ENCODE results near the gene CRISPLD2.
A peak's percentile ranks its signal among the peaks of the same experiment; 100 is the strongest.

The CRISPLD2 gene

GRCh38 chr16:84811529-84811928 lies 8.3 kb upstream of the CRISPLD2 start:
- Histone ChIP-seq H3K9ac (ENCODE audit: low read depth in 1 of 2, low read length in 2 of 2) (no peak overlapping the region), H3K4me3 (ENCODE audit: low read depth in 1 of 2, low read length in 2 of 2) (no peak overlapping the region), H3K36me3 (ENCODE audit: control insufficient read depth in 1 of 2, insufficient read depth in 2 of 2, low read length in 2 of 2) (no peaks in the 10 kb centered on the region), H3K27me3 (ENCODE audit: control insufficient read depth in 1 of 2, insufficient read depth in 2 of 2, low read length in 2 of 2) (no peaks in the 10 kb centered on the region), H3K4me1 (ENCODE audit: control insufficient read depth in 1 of 2, insufficient read depth in 2 of 2, low read length in 2 of 2) (peaks cover 3 to 4% of the 10 kb centered on the region in 2 donors), H3K9me3 (ENCODE audit: control insufficient read depth in 1 of 2, low read length in 2 of 2) (no peaks in the 10 kb centered on the region), H3K27ac (ENCODE audit: low read depth, low read length) (no peak overlapping the region)

DNA sequence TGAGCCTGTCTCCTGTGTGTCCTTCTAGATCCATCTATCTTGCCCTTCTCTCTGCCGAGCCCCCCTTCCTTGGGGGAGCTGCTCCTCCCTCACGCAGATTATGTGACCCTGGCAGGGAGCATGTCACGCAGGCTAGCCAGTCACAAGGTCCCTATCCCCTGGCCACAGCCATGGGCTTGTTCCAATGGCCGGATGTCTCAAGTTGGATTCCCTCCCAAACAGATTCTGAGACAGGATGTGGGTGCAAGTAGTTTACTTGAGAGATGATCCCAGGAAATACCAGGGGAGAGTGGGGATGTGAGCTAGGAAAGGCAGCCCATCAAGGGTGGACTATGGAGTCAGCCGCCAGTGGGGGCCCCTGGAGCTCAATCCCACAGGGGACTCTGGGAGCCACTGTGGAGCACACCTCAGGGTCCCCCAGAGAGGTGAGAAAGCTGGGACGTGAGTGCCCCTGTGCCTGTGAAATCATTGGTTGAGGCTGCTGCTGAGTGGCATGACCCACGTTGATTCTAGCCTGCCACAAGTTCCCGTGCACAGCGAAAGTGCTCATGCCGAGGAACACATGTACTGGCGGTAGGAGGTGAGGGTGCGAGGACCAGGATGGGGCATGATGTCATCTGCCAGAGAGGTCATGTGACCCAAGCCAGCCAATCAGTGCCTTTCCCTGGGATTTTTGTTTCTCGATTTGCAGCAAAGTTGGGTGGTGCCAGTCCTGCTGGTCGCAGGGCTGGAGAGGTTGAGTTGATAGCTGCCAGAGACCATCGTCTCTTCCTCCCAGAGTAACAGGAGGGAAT lies 6.4 kb upstream of the CRISPLD2 start:
- no peak overlapping the region for H3K9ac ChIP-seq (ENCODE audit: low read depth in 1 of 2, low read length in 2 of 2)

GRCh38 chr16:84815462-84815861 lies 4.3 kb upstream of the CRISPLD2 start:
- peaks cover 7 to 9% of the 10 kb centered on the region in 2 donors for H3K4me1 ChIP-seq (ENCODE audit: control insufficient read depth in 1 of 2, insufficient read depth in 2 of 2, low read length in 2 of 2)
- H3K4me3 ChIP-seq (ENCODE audit: low read depth in 1 of 2, low read length in 2 of 2) = no peak overlapping the region
- H3K27ac ChIP-seq (ENCODE audit: low read depth, low read length) = no peak overlapping the region
- H3K27me3 ChIP-seq (ENCODE audit: control insufficient read depth in 1 of 2, insufficient read depth in 2 of 2, low read length in 2 of 2) = no peaks in the 10 kb centered on the region
- H3K9ac ChIP-seq (ENCODE audit: low read depth in 1 of 2, low read length in 2 of 2) = no peak overlapping the region
- H3K36me3 ChIP-seq (ENCODE audit: control insufficient read depth in 1 of 2, insufficient read depth in 2 of 2, low read length in 2 of 2) = no peaks in the 10 kb centered on the region
- no peaks in the 10 kb centered on the region for H3K9me3 ChIP-seq (ENCODE audit: control insufficient read depth in 1 of 2, low read length in 2 of 2)

More for the DNA sequence above, 6.4 kb upstream of the CRISPLD2 start:
- Histone ChIP-seq H3K36me3 (ENCODE audit: control insufficient read depth in 1 of 2, insufficient read depth in 2 of 2, low read length in 2 of 2) (no peaks in the 10 kb centered on the region), H3K4me3 (ENCODE audit: low read depth in 1 of 2, low read length in 2 of 2) (no peak overlapping the region), H3K4me1 (ENCODE audit: control insufficient read depth in 1 of 2, insufficient read depth in 2 of 2, low read length in 2 of 2) (peaks cover 0 to 3% of the 10 kb centered on the region in 2 donors), H3K27me3 (ENCODE audit: control insufficient read depth in 1 of 2, insufficient read depth in 2 of 2, low read length in 2 of 2) (no peaks in the 10 kb centered on the region), H3K9me3 (ENCODE audit: control insufficient read depth in 1 of 2, low read length in 2 of 2) (no peaks in the 10 kb centered on the region), H3K27ac (ENCODE audit: low read depth, low read length) (no peak overlapping the region)

GRCh38 chr16:84816023-84816422 lies 3.8 kb upstream of the CRISPLD2 start:
- no peaks in the 10 kb centered on the region for H3K36me3 ChIP-seq (ENCODE audit: control insufficient read depth in 1 of 2, insufficient read depth in 2 of 2, low read length in 2 of 2)
- peaks cover 3 to 5% of the 10 kb centered on the region in 2 donors for H3K27me3 ChIP-seq (ENCODE audit: control insufficient read depth in 1 of 2, insufficient read depth in 2 of 2, low read length in 2 of 2)
- H3K4me3 ChIP-seq (ENCODE audit: low read depth in 1 of 2, low read length in 2 of 2) = no peak overlapping the region
- no peak overlapping the region for H3K9ac ChIP-seq (ENCODE audit: low read depth in 1 of 2, low read length in 2 of 2)
- H3K27ac ChIP-seq (ENCODE audit: low read depth, low read length) = no peak overlapping the region
- no peaks in the 10 kb centered on the region for H3K9me3 ChIP-seq (ENCODE audit: control insufficient read depth in 1 of 2, low read length in 2 of 2)
- peaks cover 12% of the 10 kb centered on the region in 2 donors for H3K4me1 ChIP-seq (ENCODE audit: control insufficient read depth in 1 of 2, insufficient read depth in 2 of 2, low read length in 2 of 2)

DNA sequence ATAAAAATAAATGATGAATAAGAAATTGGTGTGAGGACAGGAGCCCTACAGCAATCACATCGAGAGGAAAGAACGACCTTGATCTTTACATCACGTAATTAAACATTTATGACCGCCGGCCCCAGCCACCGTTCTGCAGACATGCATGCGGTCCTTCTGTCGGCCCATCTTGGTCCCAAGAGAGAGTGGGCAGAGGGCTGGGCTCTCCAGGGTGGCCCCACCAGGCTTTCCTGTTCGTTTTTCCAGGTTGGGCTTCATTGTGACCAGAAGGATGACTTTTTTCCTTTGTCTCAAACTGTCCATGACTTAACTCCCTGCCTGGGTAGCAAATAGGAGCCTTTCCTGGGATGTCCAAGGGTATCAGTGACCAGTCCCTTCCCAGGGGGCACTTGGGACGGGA lies 3.3 kb upstream of the CRISPLD2 start:
- no peak overlapping the region for H3K4me3 ChIP-seq (ENCODE audit: low read depth in 1 of 2, low read length in 2 of 2)
- H3K9ac ChIP-seq (ENCODE audit: low read depth in 1 of 2, low read length in 2 of 2) = no peak overlapping the region
- H3K4me1 ChIP-seq (ENCODE audit: control insufficient read depth in 1 of 2, insufficient read depth in 2 of 2, low read length in 2 of 2) = peaks cover 12 to 14% of the 10 kb centered on the region in 2 donors
- H3K36me3 ChIP-seq (ENCODE audit: control insufficient read depth in 1 of 2, insufficient read depth in 2 of 2, low read length in 2 of 2) = no peaks in the 10 kb centered on the region
- H3K9me3 ChIP-seq (ENCODE audit: control insufficient read depth in 1 of 2, low read length in 2 of 2) = no peaks in the 10 kb centered on the region
- no peak overlapping the region for H3K27ac ChIP-seq (ENCODE audit: low read depth, low read length)
- peaks cover 7 to 9% of the 10 kb centered on the region in 2 donors for H3K27me3 ChIP-seq (ENCODE audit: control insufficient read depth in 1 of 2, insufficient read depth in 2 of 2, low read length in 2 of 2)

GRCh38 chr16:84817206-84817605 lies 2.6 kb upstream of the CRISPLD2 start:
- Histone ChIP-seq H3K9me3 (ENCODE audit: control insufficient read depth in 1 of 2, low read length in 2 of 2) (no peaks in the 10 kb centered on the region), H3K27ac (ENCODE audit: low read depth, low read length) (no peak overlapping the region), H3K4me1 (ENCODE audit: control insufficient read depth in 1 of 2, insufficient read depth in 2 of 2, low read length in 2 of 2) (peaks cover 12 to 14% of the 10 kb centered on the region in 2 donors), H3K27me3 (ENCODE audit: control insufficient read depth in 1 of 2, insufficient read depth in 2 of 2, low read length in 2 of 2) (peaks cover 7 to 15% of the 10 kb centered on the region in 2 donors), H3K9ac (ENCODE audit: low read depth in 1 of 2, low read length in 2 of 2) (no peak overlapping the region), H3K4me3 (ENCODE audit: low read depth in 1 of 2, low read length in 2 of 2) (no peak overlapping the region), H3K36me3 (ENCODE audit: control insufficient read depth in 1 of 2, insufficient read depth in 2 of 2, low read length in 2 of 2) (no peaks in the 10 kb centered on the region)

- Histone ChIP-seq H3K9ac (ENCODE audit: low read depth in 1 of 2, low read length in 2 of 2) (no peak overlapping the region), H3K4me1 (ENCODE audit: control insufficient read depth in 1 of 2, insufficient read depth in 2 of 2, low read length in 2 of 2) (peaks cover 11 to 14% of the 10 kb centered on the region in 2 donors), H3K9me3 (ENCODE audit: control insufficient read depth in 1 of 2, low read length in 2 of 2) (no peaks in the 10 kb centered on the region), H3K27ac (ENCODE audit: low read depth, low read length) (no peak overlapping the region), H3K27me3 (ENCODE audit: control insufficient read depth in 1 of 2, insufficient read depth in 2 of 2, low read length in 2 of 2) (peaks cover 7 to 17% of the 10 kb centered on the region in 2 donors), H3K4me3 (ENCODE audit: low read depth in 1 of 2, low read length in 2 of 2) (no peak overlapping the region), H3K36me3 (ENCODE audit: control insufficient read depth in 1 of 2, insufficient read depth in 2 of 2, low read length in 2 of 2) (no peaks in the 10 kb centered on the region)
These were observed 2.2 kb upstream of the CRISPLD2 start for GRCh38 chr16:84817613-84818012.

- H3K27me3 ChIP-seq (ENCODE audit: control insufficient read depth in 1 of 2, insufficient read depth in 2 of 2, low read length in 2 of 2) = peaks cover 7 to 19% of the 10 kb centered on the region in 2 donors
- H3K4me1 ChIP-seq (ENCODE audit: control insufficient read depth in 1 of 2, insufficient read depth in 2 of 2, low read length in 2 of 2) = peaks cover 9 to 14% of the 10 kb centered on the region in 2 donors
- no peak overlapping the region for H3K27ac ChIP-seq (ENCODE audit: low read depth, low read length)
- H3K4me3 ChIP-seq (ENCODE audit: low read depth in 1 of 2, low read length in 2 of 2) = no peak overlapping the region
- H3K9me3 ChIP-seq (ENCODE audit: control insufficient read depth in 1 of 2, low read length in 2 of 2) = no peaks in the 10 kb centered on the region
- H3K9ac ChIP-seq (ENCODE audit: low read depth in 1 of 2, low read length in 2 of 2) = no peak overlapping the region
- no peaks in the 10 kb centered on the region for H3K36me3 ChIP-seq (ENCODE audit: control insufficient read depth in 1 of 2, insufficient read depth in 2 of 2, low read length in 2 of 2)
These were observed 1.7 kb upstream of the CRISPLD2 start for GRCh38 chr16:84818133-84818532.

GRCh38 chr16:84818989-84819643 lies 669 bp upstream of the CRISPLD2 start:
- H3K4me3 ChIP-seq (ENCODE audit: low read depth in 1 of 2, low read length in 2 of 2) = peak overlapping the region; percentile 20 to 45

GRCh38 chr16:84820305-84820684 lies 510 bp downstream of the CRISPLD2 start:
- peak overlapping the region; percentile 69 to 75 for H3K4me3 ChIP-seq (ENCODE audit: low read depth in 1 of 2, low read length in 2 of 2)
- peak overlapping the region; percentile 66 for H3K27ac ChIP-seq (ENCODE audit: low read depth, low read length)
- peak overlapping the region; percentile 51 to 60 for H3K9ac ChIP-seq (ENCODE audit: low read depth in 1 of 2, low read length in 2 of 2)
- H3K36me3 ChIP-seq (ENCODE audit: control insufficient read depth in 1 of 2, insufficient read depth in 2 of 2, low read length in 2 of 2) = no peaks in the 10 kb centered on the region
- H3K9me3 ChIP-seq (ENCODE audit: control insufficient read depth in 1 of 2, low read length in 2 of 2) = no peaks in the 10 kb centered on the region
- H3K27me3 ChIP-seq (ENCODE audit: control insufficient read depth in 1 of 2, insufficient read depth in 2 of 2, low read length in 2 of 2) = peaks cover 7 to 22% of the 10 kb centered on the region in 2 donors
- peaks cover 9 to 14% of the 10 kb centered on the region in 2 donors for H3K4me1 ChIP-seq (ENCODE audit: control insufficient read depth in 1 of 2, insufficient read depth in 2 of 2, low read length in 2 of 2)

More at GRCh38 chr16:84818989-84819643, 669 bp upstream of the CRISPLD2 start:
- Histone ChIP-seq H3K9ac (ENCODE audit: low read depth in 1 of 2, low read length in 2 of 2) (no peak overlapping the region), H3K27me3 (ENCODE audit: control insufficient read depth in 1 of 2, insufficient read depth in 2 of 2, low read length in 2 of 2) (peaks cover 7 to 22% of the 10 kb centered on the region in 2 donors), H3K36me3 (ENCODE audit: control insufficient read depth in 1 of 2, insufficient read depth in 2 of 2, low read length in 2 of 2) (no peaks in the 10 kb centered on the region), H3K4me1 (ENCODE audit: control insufficient read depth in 1 of 2, insufficient read depth in 2 of 2, low read length in 2 of 2) (peaks cover 9 to 14% of the 10 kb centered on the region in 2 donors), H3K9me3 (ENCODE audit: control insufficient read depth in 1 of 2, low read length in 2 of 2) (no peaks in the 10 kb centered on the region), H3K27ac (ENCODE audit: low read depth, low read length) (no peak overlapping the region)

Data from duodenal mucosa (tissue), 2 donors.